Measurements from ENCODE around the gene SYNPO2L. TPM values are rescaled to one million over a fixed set of nuclear protein-coding genes. Genes with fewer than 3 reads are reported as not detected.
"Not testable (repeated sequence)": the region's sequence is repeated elsewhere in the genome, so short reads cannot be mapped to it uniquely, and the experiment has no call there.

SYNPO2L gene
- total RNA-seq, 4 donors from 2014 or later, result 26.8 to 117 (median 46.8) TPM

DNA sequence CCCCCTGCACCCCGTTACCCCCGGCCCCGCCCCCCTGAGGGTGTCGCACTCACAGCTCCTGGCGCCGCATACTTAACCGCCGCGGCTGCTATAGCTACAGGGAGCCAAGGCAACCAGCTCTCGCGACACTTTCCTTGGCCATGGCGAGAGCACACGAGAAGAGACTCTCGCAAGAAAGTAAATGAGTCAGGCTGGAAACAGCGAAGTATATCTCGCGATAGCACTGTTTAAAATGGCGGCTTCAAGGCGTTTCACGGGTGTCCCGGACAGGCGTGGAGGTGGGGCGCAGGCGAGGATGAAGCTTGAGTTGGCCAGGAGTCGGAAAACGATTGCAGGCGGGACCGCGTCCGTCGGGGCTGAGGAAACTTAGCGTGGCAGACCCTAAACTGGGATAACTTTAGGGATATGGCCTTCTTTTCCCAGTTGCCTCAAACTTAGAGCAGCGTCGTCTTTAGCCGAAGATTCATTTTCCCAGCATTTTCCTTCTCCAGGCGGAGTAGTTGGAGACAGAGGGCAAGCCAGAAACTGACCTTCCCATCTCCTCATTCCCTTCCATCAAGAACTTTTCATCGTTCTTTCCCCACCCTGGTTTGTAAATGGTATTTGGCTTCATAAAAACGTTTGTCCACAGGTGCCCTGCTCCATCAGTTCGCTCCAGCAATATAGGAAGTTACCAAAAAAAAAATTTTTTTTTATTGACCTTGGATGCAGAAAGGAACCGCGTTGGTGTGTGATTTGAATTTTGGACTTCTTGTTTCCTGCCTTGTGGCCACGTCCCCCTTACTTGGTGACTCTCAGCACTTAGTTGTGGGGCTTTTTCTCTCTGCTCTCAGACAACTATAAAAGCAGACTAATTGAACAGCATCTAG, 29.7 kb downstream of the SYNPO2L start:
- ATAC-seq (peak; percentile 97 to 99), DNase-seq (peak; percentile 89 to 94)
- peak in 1 of 2 donors; percentile 54 for TF ChIP-seq POLR2A (IDR thresholded peaks at IDR 0.05)
- TF ChIP-seq, protein P1, sequence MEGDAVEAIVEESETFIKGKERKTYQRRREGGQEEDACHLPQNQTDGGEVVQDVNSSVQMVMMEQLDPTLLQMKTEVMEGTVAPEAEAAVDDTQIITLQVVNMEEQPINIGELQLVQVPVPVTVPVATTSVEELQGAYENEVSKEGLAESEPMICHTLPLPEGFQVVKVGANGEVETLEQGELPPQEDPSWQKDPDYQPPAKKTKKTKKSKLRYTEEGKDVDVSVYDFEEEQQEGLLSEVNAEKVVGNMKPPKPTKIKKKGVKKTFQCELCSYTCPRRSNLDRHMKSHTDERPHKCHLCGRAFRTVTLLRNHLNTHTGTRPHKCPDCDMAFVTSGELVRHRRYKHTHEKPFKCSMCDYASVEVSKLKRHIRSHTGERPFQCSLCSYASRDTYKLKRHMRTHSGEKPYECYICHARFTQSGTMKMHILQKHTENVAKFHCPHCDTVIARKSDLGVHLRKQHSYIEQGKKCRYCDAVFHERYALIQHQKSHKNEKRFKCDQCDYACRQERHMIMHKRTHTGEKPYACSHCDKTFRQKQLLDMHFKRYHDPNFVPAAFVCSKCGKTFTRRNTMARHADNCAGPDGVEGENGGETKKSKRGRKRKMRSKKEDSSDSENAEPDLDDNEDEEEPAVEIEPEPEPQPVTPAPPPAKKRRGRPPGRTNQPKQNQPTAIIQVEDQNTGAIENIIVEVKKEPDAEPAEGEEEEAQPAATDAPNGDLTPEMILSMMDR (IDR thresholded peaks at IDR 0.05 in 4 of 5, conservative IDR thresholded peaks at IDR 0.05 in 1 of 5), result no peak
- in situ Hi-C loops (cut with MboI; ENCODE audit: low sequenced_read_pairs in 4 of 4), result loop anchor here in 1 of 4 donors (25.0 kb wide), 1 partner anchor 364 kb away; the partner anchor contains the start of gene MRPS16
- Histone ChIP-seq H3K36me3 (peaks cover 0 to under 1% of the 10 kb centered on the region in 2 donors), H3K27ac (peak overlapping the region; percentile 79 to 96 (median 83)), H3K9me3 (no peaks in the 10 kb centered on the region), H3K4me1 (peaks cover 14 to 17% of the 10 kb centered on the region in 2 donors), H3K27me3 (no peaks in the 10 kb centered on the region), H3K4me3 (peak overlapping the region; percentile 61 to 98 (median 90))
- intact Hi-C loops (cut with DNase I; ENCODE audit: low total_unique reads), result loop anchor here (2.0 kb wide), 2 partner anchors 39 to 49 kb away; no protein-coding TSS in a partner anchor

DNA sequence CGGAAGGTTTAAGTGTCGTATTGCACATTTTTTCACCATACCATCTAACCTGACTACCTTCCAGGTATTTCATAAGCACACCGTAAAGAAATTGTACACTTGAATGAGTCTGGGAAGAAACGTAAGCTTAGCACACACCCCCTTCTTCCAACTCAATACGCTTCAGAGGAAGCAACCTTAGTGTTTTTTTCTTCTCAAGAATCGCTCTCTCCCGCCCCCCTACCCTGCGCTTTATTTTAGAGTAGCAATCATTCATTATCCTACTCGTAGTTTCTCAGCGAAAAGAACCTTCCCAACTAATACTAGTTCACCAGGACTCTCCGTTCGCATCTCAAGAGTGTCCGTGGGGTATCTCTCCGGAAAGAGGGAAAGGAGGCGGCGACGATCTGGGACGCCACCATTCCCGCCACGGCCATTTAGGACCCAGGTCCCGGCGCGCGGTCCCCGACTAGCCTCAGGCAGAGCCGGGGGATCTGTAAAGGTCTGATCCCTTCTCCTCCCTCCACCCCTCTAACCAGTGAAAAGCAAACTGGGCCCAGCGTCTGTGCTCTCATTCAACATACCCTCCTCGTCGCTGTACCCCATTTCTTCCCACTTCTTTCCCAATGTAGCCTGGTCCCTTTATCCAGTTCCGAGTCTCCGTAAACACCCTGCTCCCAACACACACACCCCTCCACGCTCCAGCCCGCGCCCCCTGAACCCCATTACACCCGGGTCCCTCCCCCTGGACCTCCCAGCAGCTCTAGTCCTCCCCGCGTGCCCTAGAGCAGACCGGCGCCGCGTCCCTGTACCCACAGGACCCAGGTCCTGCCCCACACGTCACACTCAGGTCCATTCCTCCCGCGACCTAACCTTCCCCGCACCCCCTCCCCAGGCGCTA, 30.6 kb downstream of the SYNPO2L start:
- intact Hi-C loops (cut with DNase I; ENCODE audit: low total_unique reads) (loop anchor here (2.0 kb wide), 1 partner anchor 38 kb away; no protein-coding TSS in a partner anchor), in situ Hi-C loops (cut with MboI; ENCODE audit: low sequenced_read_pairs in 4 of 4) (loop anchor here in 1 of 4 donors (25.0 kb wide), 1 partner anchor 363 kb away; the partner anchor contains the start of gene MRPS16)
- Histone ChIP-seq H3K27me3 (no peaks in the 10 kb centered on the region), H3K4me1 (peaks cover 14 to 17% of the 10 kb centered on the region in 2 donors), H3K27ac (peak overlapping the region; percentile 79 to 96 (median 83)), H3K36me3 (no peaks in the 10 kb centered on the region), H3K4me3 (peak overlapping the region; percentile 61 to 98 (median 90)), H3K9me3 (no peaks in the 10 kb centered on the region)
- TF ChIP-seq, protein P1 (IDR thresholded peaks at IDR 0.05 in 4 of 5, conservative IDR thresholded peaks at IDR 0.05 in 1 of 5), result no peak
- TF ChIP-seq POLR2A (IDR thresholded peaks at IDR 0.05), result no peak
- no peak for DNase-seq
- ATAC-seq, result peak; percentile 47 to 51

DNA sequence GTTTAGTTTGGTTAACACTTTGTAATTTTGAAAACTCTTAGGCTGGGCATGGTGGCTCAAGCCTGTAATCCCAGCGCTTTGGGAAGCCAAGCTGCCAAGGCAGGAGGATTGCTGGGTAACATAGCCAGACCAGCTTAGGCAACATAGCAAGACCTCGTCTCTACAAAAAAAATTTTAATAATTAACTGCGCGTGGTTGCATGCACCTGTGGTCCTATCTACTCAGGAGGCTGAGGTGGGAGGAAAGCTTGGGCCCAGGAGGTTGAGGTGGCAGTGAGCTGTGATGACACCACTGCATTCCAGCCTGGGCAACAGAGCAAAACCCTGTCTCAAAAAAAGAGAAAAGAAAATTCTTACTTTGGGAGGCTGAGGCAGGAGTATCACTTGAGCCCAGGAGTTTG, 32.8 kb downstream of the SYNPO2L start:
- H3K4me1 ChIP-seq, result peaks cover 6 to 17% of the 10 kb centered on the region in 2 donors
- TF ChIP-seq POLR2A (IDR thresholded peaks at IDR 0.05), result no peak
- TF ChIP-seq, protein P1 (IDR thresholded peaks at IDR 0.05 in 4 of 5, conservative IDR thresholded peaks at IDR 0.05 in 1 of 5), result no peak
- intact Hi-C loops (cut with DNase I; ENCODE audit: low total_unique reads) (no loop called here), in situ Hi-C loops (cut with MboI; ENCODE audit: low sequenced_read_pairs in 4 of 4) (no loop called here)
- DNase-seq (no peak), ATAC-seq (no peak)
- H3K27me3 ChIP-seq, result no peaks in the 10 kb centered on the region
- no peaks in the 10 kb centered on the region for H3K9me3 ChIP-seq
- H3K36me3 ChIP-seq, result no peaks in the 10 kb centered on the region
- no peak overlapping the region for H3K4me3 ChIP-seq
- H3K27ac ChIP-seq, result no peak overlapping the region

DNA sequence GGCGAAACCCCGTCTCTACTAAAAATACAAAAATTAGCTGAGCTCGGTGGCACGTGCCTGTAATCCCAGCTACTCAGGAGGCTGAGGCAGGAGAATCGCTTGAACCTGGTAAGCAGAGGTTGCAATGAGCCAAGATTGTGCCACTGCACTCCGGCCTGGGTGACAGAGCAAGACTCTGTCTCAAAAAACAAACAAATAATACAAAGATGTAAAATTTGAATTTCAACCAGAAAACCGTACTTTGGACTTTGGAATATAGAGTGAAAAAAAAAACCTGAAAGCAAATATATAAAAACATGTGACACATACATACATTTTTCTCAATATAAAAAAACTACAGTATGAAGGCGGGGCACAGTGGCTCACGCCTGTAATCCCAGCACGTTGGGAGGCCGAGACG, 34.9 kb downstream of the SYNPO2L start:
- H3K27me3 ChIP-seq; intact Hi-C loops (cut with DNase I; ENCODE audit: low total_unique reads); DNase-seq; H3K36me3 ChIP-seq; H3K4me3 ChIP-seq; in situ Hi-C loops (cut with MboI; ENCODE audit: low sequenced_read_pairs in 4 of 4); ATAC-seq; H3K4me1 ChIP-seq; H3K9me3 ChIP-seq; H3K27ac ChIP-seq: not testable (repeated sequence)

DNA sequence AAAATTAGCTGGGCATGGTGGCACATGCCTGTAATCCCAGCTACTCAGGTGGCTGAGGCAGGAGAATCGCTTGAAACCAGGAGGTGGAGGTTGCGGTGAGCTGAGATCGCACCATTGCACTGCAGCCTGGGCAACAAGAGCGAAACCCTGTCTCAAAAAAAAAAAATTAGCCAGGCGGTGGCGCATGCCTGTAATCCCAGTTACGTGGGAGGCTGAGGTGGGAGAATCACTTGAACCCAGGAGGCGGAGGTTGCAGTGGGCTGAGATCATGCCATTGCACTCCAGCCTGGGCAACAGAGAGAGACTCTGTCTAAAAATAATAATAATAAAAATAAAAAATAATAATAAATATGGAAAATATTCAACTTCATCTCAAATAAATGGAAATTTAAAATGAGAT, 38.7 kb downstream of the SYNPO2L start:
- intact Hi-C loops (cut with DNase I; ENCODE audit: low total_unique reads); H3K9me3 ChIP-seq; ATAC-seq; H3K36me3 ChIP-seq; H3K4me3 ChIP-seq; in situ Hi-C loops (cut with MboI; ENCODE audit: low sequenced_read_pairs in 4 of 4); H3K27ac ChIP-seq; H3K4me1 ChIP-seq; H3K27me3 ChIP-seq; DNase-seq: not testable (repeated sequence)

Data from gastrocnemius medialis (tissue), 4 donors.